Keratinocyte (primary cell): ENCODE data around the gene REG4.

ENCODE experiments used
- EZH2 ChIP-seq: IDR thresholded peaks from one replicate; pipeline ENCODE4 v1.6.1; 2012; ENCODE audit warnings: inconsistent platforms, mild to moderate bottlenecking, low read length, moderate library complexity
- TF ChIP-seq, protein P1 (sequence below), 3 experiments: IDR thresholded peaks in 1 of 3; conservative IDR thresholded peaks in 1 of 3; optimal IDR thresholded peaks in 1 of 3; 2 replicates in 2 of 3; 3 replicates in 1 of 3; pipeline versions ENCODE3 to v1.5.1; 2011; ENCODE audit warnings: low read length in 3 of 3, mild to moderate bottlenecking in 3 of 3, moderate library complexity in 2 of 3, control low read depth in 1 of 3, inconsistent platforms in 1 of 3; ENCODE audit not compliant: insufficient read depth in 2 of 3; ENCODE audit errors: extremely low read depth in 1 of 3

DNA sequence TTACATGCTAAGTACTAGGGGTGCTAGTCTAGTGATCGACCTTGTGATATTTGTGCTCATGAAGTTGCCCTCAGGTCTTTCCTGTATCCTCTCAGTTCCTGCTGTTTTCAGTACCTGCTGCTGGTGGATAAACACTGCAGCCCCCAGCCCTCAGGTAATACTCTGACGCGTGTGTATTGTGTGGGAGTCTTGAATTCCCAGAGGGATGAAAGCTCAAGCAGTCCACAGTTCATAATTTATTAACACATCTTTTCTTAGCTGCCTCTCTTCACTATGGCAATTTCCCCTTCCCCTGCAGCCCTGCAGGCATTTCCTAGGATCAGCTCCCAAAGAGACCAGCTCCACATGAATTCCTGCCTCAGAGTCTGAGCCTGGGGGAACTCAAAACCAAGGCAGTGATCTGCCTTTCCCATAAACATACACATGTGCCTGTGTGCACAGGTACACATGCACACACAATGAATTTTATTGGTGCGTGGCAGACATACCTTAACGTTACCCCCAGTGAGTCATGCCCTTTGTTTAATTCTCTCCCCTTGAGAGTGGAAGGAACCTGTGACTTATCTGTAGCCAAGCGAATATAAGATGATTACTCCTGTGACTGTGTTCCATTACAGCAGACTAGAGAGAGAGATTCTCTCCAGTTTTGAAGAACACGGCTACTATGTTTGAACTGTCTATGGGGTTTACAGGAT, 28.5 kb downstream of the REG4 start:
- TF ChIP-seq, protein P1, sequence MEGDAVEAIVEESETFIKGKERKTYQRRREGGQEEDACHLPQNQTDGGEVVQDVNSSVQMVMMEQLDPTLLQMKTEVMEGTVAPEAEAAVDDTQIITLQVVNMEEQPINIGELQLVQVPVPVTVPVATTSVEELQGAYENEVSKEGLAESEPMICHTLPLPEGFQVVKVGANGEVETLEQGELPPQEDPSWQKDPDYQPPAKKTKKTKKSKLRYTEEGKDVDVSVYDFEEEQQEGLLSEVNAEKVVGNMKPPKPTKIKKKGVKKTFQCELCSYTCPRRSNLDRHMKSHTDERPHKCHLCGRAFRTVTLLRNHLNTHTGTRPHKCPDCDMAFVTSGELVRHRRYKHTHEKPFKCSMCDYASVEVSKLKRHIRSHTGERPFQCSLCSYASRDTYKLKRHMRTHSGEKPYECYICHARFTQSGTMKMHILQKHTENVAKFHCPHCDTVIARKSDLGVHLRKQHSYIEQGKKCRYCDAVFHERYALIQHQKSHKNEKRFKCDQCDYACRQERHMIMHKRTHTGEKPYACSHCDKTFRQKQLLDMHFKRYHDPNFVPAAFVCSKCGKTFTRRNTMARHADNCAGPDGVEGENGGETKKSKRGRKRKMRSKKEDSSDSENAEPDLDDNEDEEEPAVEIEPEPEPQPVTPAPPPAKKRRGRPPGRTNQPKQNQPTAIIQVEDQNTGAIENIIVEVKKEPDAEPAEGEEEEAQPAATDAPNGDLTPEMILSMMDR (optimal IDR thresholded peaks at IDR 0.05 in 1 of 3, IDR thresholded peaks at IDR 0.05 in 1 of 3, conservative IDR thresholded peaks at IDR 0.05 in 1 of 3; ENCODE audit: extremely low read depth in 1 of 3, insufficient read depth in 2 of 3, low read length in 3 of 3), result no peak
- TF ChIP-seq EZH2, result no peak
